Astrocyte (in vitro differentiated cells and primary cell): ENCODE data around the gene VSTM4. TPM values are rescaled to one million over a fixed set of nuclear protein-coding genes. Genes with fewer than 3 reads are reported as not detected.

ENCODE experiments used
- DNase-seq: peaks from one replicate; pipeline ENCODE4 v3.0.0-alpha.2; 2010; ENCODE audit warnings: low read depth
- FAIRE-seq: peaks from 2 replicates; lab custom pipeline; 2011; peaks lifted over from hg19 to GRCh38; lab: Jason Lieb, UNC
- H2AFZ ChIP-seq: 2 replicates; pipeline ENCODE4 v1.6.0; 2012; ENCODE audit warnings: low read depth, low read length, inconsistent platforms
- H3K27ac ChIP-seq: 2 replicates; pipeline ENCODE4 v1.5.1; 2011; ENCODE audit warnings: low read depth, low read length, inconsistent platforms
- H3K27me3 ChIP-seq: 2 replicates; pipeline ENCODE4 v1.6.0; 2011; ENCODE audit warnings: low read length, inconsistent platforms; ENCODE audit not compliant: insufficient read depth
- H3K36me3 ChIP-seq: 2 replicates; pipeline ENCODE4 v1.5.1; 2011; ENCODE audit warnings: low read length, inconsistent platforms; ENCODE audit not compliant: insufficient read depth
- H3K4me1 ChIP-seq: 2 replicates; pipeline ENCODE4 v1.5.1; 2011; ENCODE audit warnings: low read length, inconsistent platforms; ENCODE audit not compliant: insufficient read depth
- H3K4me2 ChIP-seq: 2 replicates; pipeline ENCODE4 v1.6.0; 2012; ENCODE audit warnings: low read length, inconsistent platforms
- H3K4me3 ChIP-seq: 2 replicates; pipeline ENCODE4 v1.5.1; 2011; ENCODE audit warnings: low read depth, mild to moderate bottlenecking, low read length, inconsistent platforms; ENCODE audit not compliant: insufficient read depth
- H3K79me2 ChIP-seq: 2 replicates; pipeline ENCODE4 v1.6.0; 2012; ENCODE audit warnings: mild to moderate bottlenecking, low read length, inconsistent platforms; ENCODE audit not compliant: insufficient read depth
- H3K9ac ChIP-seq: 2 replicates; pipeline ENCODE4 v1.6.0; 2012; ENCODE audit warnings: mild to moderate bottlenecking, low read length, inconsistent platforms
- H3K9me3 ChIP-seq: 2 replicates; pipeline ENCODE4 v1.5.1; 2012; ENCODE audit warnings: low read depth, mild to moderate bottlenecking, low read length, inconsistent platforms; ENCODE audit not compliant: insufficient read depth
- H4K20me1 ChIP-seq: 2 replicates; pipeline ENCODE4 v1.6.0; 2012; ENCODE audit warnings: low read length, inconsistent platforms; ENCODE audit not compliant: insufficient read depth
- H3K27ac Mint-ChIP-seq: one replicate; pipeline ENCODE4 v1.8.0; 2021; ENCODE audit warnings: mild to moderate bottlenecking, mixed read lengths; ENCODE audit not compliant: unreplicated experiment
- H3K27me3 Mint-ChIP-seq: one replicate; pipeline ENCODE4 v1.8.0; 2021; ENCODE audit warnings: low read depth, mixed read lengths; ENCODE audit not compliant: unreplicated experiment
- H3K36me3 Mint-ChIP-seq: one replicate; pipeline ENCODE4 v1.8.0; 2021; ENCODE audit warnings: low read depth, mixed read lengths; ENCODE audit not compliant: unreplicated experiment
- H3K4me1 Mint-ChIP-seq: one replicate; pipeline ENCODE4 v1.8.0; 2021; ENCODE audit warnings: low read depth, mixed read lengths; ENCODE audit not compliant: unreplicated experiment
- H3K4me3 Mint-ChIP-seq: one replicate; pipeline ENCODE4 v1.8.0; 2021; ENCODE audit warnings: mild to moderate bottlenecking, moderate library complexity, mixed read lengths; ENCODE audit not compliant: unreplicated experiment
- H3K9me3 Mint-ChIP-seq: one replicate; pipeline ENCODE4 v1.8.0; 2021; ENCODE audit warnings: mild to moderate bottlenecking, mixed read lengths; ENCODE audit not compliant: unreplicated experiment
- CTCF ChIP-seq: IDR thresholded peaks from 2 replicates; pipeline ENCODE4 v1.5.1; 2011; ENCODE audit warnings: low read depth, mild to moderate bottlenecking, inconsistent platforms, low read length, moderate library complexity; ENCODE audit not compliant: insufficient read depth
- EZH2 ChIP-seq: IDR thresholded peaks from 2 replicates; pipeline ENCODE4 v1.6.1; 2012; ENCODE audit warnings: mild to moderate bottlenecking, low read length, inconsistent platforms; ENCODE audit not compliant: insufficient read depth
- total RNA-seq: library from RNA; stranded (reverse); gene quantifications from 2 replicates; pipeline ENCODE4 v1.2.1, GENCODE V29; 2021

The VSTM4 gene
- total RNA-seq, 1 donor from 2014 or later = 1.1 TPM

DNA sequence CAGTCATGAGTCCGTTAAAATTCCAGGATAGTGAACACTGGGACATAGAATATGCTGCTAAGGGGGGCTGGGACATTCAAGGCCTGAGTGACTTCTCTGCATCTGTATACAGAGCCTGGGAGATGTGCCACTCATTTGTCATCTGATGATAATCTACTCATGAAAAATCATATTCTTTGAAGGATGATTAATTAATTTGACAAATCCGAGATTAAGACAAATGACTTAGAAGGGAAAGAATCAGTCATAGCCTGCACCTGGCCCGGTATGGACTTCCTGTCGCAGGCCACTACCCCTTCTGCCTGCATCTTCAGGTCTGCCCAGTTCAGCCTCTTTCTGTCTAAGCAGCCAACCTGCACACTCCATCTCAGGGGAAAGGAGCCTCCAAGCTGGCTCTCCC, 37.3 kb upstream of the VSTM4 start:
- Histone ChIP-seq H3K36me3 (no peaks in the 10 kb centered on the region), H3K9me3 (no peaks in the 10 kb centered on the region), H3K4me1 (no peaks in the 10 kb centered on the region), H3K27ac (no peak overlapping the region), H3K4me2 (no peak overlapping the region), H2AFZ (no peak overlapping the region), H3K9ac (no peak overlapping the region), H3K4me3 (no peak overlapping the region), H3K79me2 (no peaks in the 10 kb centered on the region), H3K27me3 (peaks cover 6% of the 10 kb centered on the region), H4K20me1 (no peaks in the 10 kb centered on the region)
- Mint-ChIP-seq H3K36me3 (no peaks in the 10 kb centered on the region), H3K27ac (no peak overlapping the region), H3K27me3 (peaks cover 19% of the 10 kb centered on the region), H3K4me1 (peaks cover 15% of the 10 kb centered on the region), H3K4me3 (no peak overlapping the region), H3K9me3 (peaks cover 6% of the 10 kb centered on the region)
- FAIRE-seq (no peak), DNase-seq (no peak)
- TF ChIP-seq CTCF = no peak
- no peak for TF ChIP-seq EZH2

- Mint-ChIP-seq H3K9me3 (peaks cover 6% of the 10 kb centered on the region), H3K27ac (no peak overlapping the region), H3K27me3 (peaks cover 15% of the 10 kb centered on the region), H3K36me3 (no peaks in the 10 kb centered on the region), H3K4me1 (peaks cover 15% of the 10 kb centered on the region), H3K4me3 (no peak overlapping the region)
- H4K20me1 ChIP-seq = no peaks in the 10 kb centered on the region
- no peak overlapping the region for H3K4me3 ChIP-seq
- H3K9ac ChIP-seq = no peak overlapping the region
- no peaks in the 10 kb centered on the region for H3K36me3 ChIP-seq
- DNase-seq (no peak), FAIRE-seq (no peak)
- peaks cover 6% of the 10 kb centered on the region for H3K27me3 ChIP-seq
- H3K4me1 ChIP-seq = no peaks in the 10 kb centered on the region
- no peak overlapping the region for H2AFZ ChIP-seq
- no peaks in the 10 kb centered on the region for H3K9me3 ChIP-seq
- H3K79me2 ChIP-seq = no peaks in the 10 kb centered on the region
- H3K4me2 ChIP-seq = no peak overlapping the region
- no peak for TF ChIP-seq CTCF
- no peak for TF ChIP-seq EZH2
- H3K27ac ChIP-seq = no peak overlapping the region
These were observed 36.7 kb upstream of the VSTM4 start for GRCh38 chr10:49152037-49152436.

GRCh38 chr10:49151481-49151880, 36.2 kb upstream of the VSTM4 start:
- no peaks in the 10 kb centered on the region for H3K36me3 Mint-ChIP-seq
- peaks cover 6% of the 10 kb centered on the region for H3K9me3 Mint-ChIP-seq
- H3K27me3 Mint-ChIP-seq = peaks cover 15% of the 10 kb centered on the region
- Histone ChIP-seq H3K4me3 (no peak overlapping the region), H3K27me3 (peaks cover 6% of the 10 kb centered on the region), H3K9me3 (no peaks in the 10 kb centered on the region), H3K4me2 (no peak overlapping the region), H3K36me3 (no peaks in the 10 kb centered on the region), H3K9ac (no peak overlapping the region), H3K4me1 (no peaks in the 10 kb centered on the region), H2AFZ (no peak overlapping the region), H3K79me2 (no peaks in the 10 kb centered on the region), H4K20me1 (no peaks in the 10 kb centered on the region), H3K27ac (no peak overlapping the region)
- no peak overlapping the region for H3K4me3 Mint-ChIP-seq
- DNase-seq = no peak
- H3K4me1 Mint-ChIP-seq = peaks cover 15% of the 10 kb centered on the region
- FAIRE-seq = no peak
- TF ChIP-seq EZH2 = no peak
- TF ChIP-seq CTCF = no peak
- no peak overlapping the region for H3K27ac Mint-ChIP-seq
